PC-9 (cell line): ENCODE measurements around the gene DPYSL3. TPM values are rescaled to one million over a fixed set of nuclear protein-coding genes. Genes with fewer than 3 reads are reported as not detected.
"Not testable (repeated sequence)": the region's sequence is repeated elsewhere in the genome, so short reads cannot be mapped to it uniquely, and the experiment has no call there.

Source experiments
- BruUV-seq: library from RNA; stranded (reverse); fragments of 400-500 nt; replicated peaks from 2 replicates; lab custom pipeline; 2021; lab: Mats Ljungman, UMichigan
- CTCF ChIA-PET: fragments of 300-600 bp; sonication (Branson Sonifier 250); formaldehyde crosslinking; loops from one replicate; lab custom pipeline; 2022; ENCODE audit warnings: antibody characterized with exemption; lab: Charles Lee
- POLR2A ChIA-PET: fragments of 300-600 bp; sonication (Branson Sonifier 250); formaldehyde crosslinking; loops from one replicate; lab custom pipeline; 2022; ENCODE audit warnings: antibody characterized with exemption; ENCODE audit not compliant: unreplicated experiment; lab: Charles Lee
- DNase-seq, 2 experiments: peaks; one replicate each; pipeline versions ENCODE4 v3.0.0 to v3.0.0-alpha.2; 2015 to 2022; ENCODE audit warnings: mixed read lengths in 1 of 2
- H2AFZ ChIP-seq: fragments of 200-600 bp; sonication (generic); 2 replicates; pipeline ENCODE4 v1.8.1; 2017; ENCODE audit warnings: antibody characterized with exemption
- H3F3A ChIP-seq: fragments of 200-600 bp; sonication (generic); 2 replicates; pipeline ENCODE4 v1.8.1; 2017; ENCODE audit warnings: antibody characterized with exemption, mild to moderate bottlenecking, low read depth; ENCODE audit not compliant: insufficient read depth
- H3K27ac ChIP-seq: fragments of 200-600 bp; sonication (generic); 2 replicates; pipeline ENCODE4 v1.6.1; 2016; ENCODE audit warnings: mixed run types
- H3K27me3 ChIP-seq: fragments of 200-600 bp; sonication (generic); 2 replicates; pipeline ENCODE4 v1.6.1; 2016; ENCODE audit warnings: low read depth, mixed run types; ENCODE audit not compliant: insufficient read depth
- H3K36me3 ChIP-seq: fragments of 200-600 bp; sonication (generic); 2 replicates; pipeline ENCODE4 v1.6.1; 2016; ENCODE audit warnings: low read depth, mixed run types
- H3K4me1 ChIP-seq: fragments of 200-600 bp; sonication (generic); replicated peaks from 2 replicates; pipeline ENCODE4 v1.6.1; 2016; ENCODE audit warnings: mixed run types; ENCODE audit not compliant: insufficient read depth
- H3K4me2 ChIP-seq: fragments of 200-600 bp; sonication (generic); 2 replicates; pipeline ENCODE4 v1.6.1; 2017; ENCODE audit warnings: mixed run types
- H3K4me3 ChIP-seq: fragments of 200-600 bp; sonication (generic); 2 replicates; pipeline ENCODE4 v1.6.1; 2016; ENCODE audit warnings: mixed run types
- H3K79me2 ChIP-seq: fragments of 200-600 bp; sonication (generic); 2 replicates; pipeline ENCODE4 v1.6.1; 2017; ENCODE audit warnings: low read depth, mixed run types
- H3K9me2 ChIP-seq: fragments of 200-600 bp; sonication (generic); 2 replicates; pipeline ENCODE4 v1.8.1; 2017; ENCODE audit warnings: mild to moderate bottlenecking; ENCODE audit not compliant: insufficient read depth
- H3K9me3 ChIP-seq: fragments of 200-600 bp; sonication (generic); 2 replicates; pipeline ENCODE4 v1.8.1; 2016; ENCODE audit warnings: low read depth; ENCODE audit not compliant: insufficient read depth
- H4K20me1 ChIP-seq: fragments of 200-600 bp; sonication (generic); 2 replicates; pipeline ENCODE4 v1.8.1; 2017; ENCODE audit not compliant: insufficient read depth
- CTCF ChIP-seq: fragments of 200-600 bp; sonication (generic); conservative IDR thresholded peaks from 2 replicates; pipeline ENCODE4 v1.6.1; 2017; ENCODE audit warnings: mixed run types, antibody characterized with exemption, mild to moderate bottlenecking, moderate library complexity
- EZH2 ChIP-seq: fragments of 200-600 bp; sonication (generic); IDR thresholded peaks from 2 replicates; pipeline ENCODE4 v1.8.0; 2017; ENCODE audit warnings: antibody characterized with exemption, low read depth
- intact Hi-C: fragments of 100-400 bp; cut with micrococcal nuclease; formaldehyde crosslinking; loops from one replicate; pipeline ENCODE4 v1.10.0; 2022; ENCODE audit not compliant: unreplicated experiment
- total RNA-seq: library from RNA; stranded (reverse); gene quantifications from 2 replicates; pipeline ENCODE4 v1.2.3, GENCODE V29; 2021

DPYSL3 gene
- total RNA-seq, 1 experiment from 2014 or later: 1.3 TPM

- Histone ChIP-seq H3K9me2 (no peaks in the 10 kb centered on the region), H3K79me2 (no peaks in the 10 kb centered on the region), H3K9me3 (no peaks in the 10 kb centered on the region; the same call in 1 of the 2 replicates), H3K36me3 (no peaks in the 10 kb centered on the region), H3K4me1 (no peaks in the 10 kb centered on the region), H3K4me3 (no peak overlapping the region), H2AFZ (no peak overlapping the region), H3F3A (no peaks in the 10 kb centered on the region), H3K27me3 (no peaks in the 10 kb centered on the region; the same call in 1 of the 2 replicates), H3K27ac (no peak overlapping the region), H4K20me1 (no peaks in the 10 kb centered on the region), H3K4me2 (no peak overlapping the region)
- BruUV-seq: no TSS peak
- intact Hi-C loops: loop anchor here (1.0 to 5.0 kb wide), 3 partner anchors 146 to 403 kb away; no protein-coding TSS in a partner anchor
- DNase-seq: no peak
- CTCF ChIA-PET: interaction anchor here (0.5 to 1.5 kb wide), 6 partner anchors 81 to 836 kb away, joined by 3 to 8 read pairs (median 4); no protein-coding TSS in a partner anchor
- TF ChIP-seq CTCF: peak; percentile 75
- TF ChIP-seq EZH2: no peak
- POLR2A ChIA-PET: no interaction called here
Observed at GRCh38 chr5:147369742-147370374, 140.0 kb downstream of the DPYSL3 start.

- POLR2A ChIA-PET, H3K4me1 ChIP-seq, DNase-seq, H3K27ac ChIP-seq, H3K27me3 ChIP-seq, intact Hi-C loops, H3K4me3 ChIP-seq, H3K79me2 ChIP-seq, CTCF ChIA-PET, H3F3A ChIP-seq, H3K9me2 ChIP-seq, H3K9me3 ChIP-seq, H3K36me3 ChIP-seq, H2AFZ ChIP-seq, H3K4me2 ChIP-seq, BruUV-seq, H4K20me1 ChIP-seq: not testable (repeated sequence)
Observed at GRCh38 chr5:147367381-147367780, 142.5 kb downstream of the DPYSL3 start.

GRCh38 chr5:147361441-147362175 is 148.3 kb downstream of the DPYSL3 start:
- intact Hi-C loops: no loop called here

More at GRCh38 chr5:147361441-147362175, 148.3 kb downstream of the DPYSL3 start:
- CTCF ChIA-PET: no interaction called here
- H3K36me3 ChIP-seq: no peaks in the 10 kb centered on the region
- no peak overlapping the region for H3K27ac ChIP-seq
- H3F3A ChIP-seq: no peaks in the 10 kb centered on the region
- H3K9me2 ChIP-seq: no peaks in the 10 kb centered on the region
- no peaks in the 10 kb centered on the region for H3K27me3 ChIP-seq
- no peak overlapping the region for H2AFZ ChIP-seq
- TF ChIP-seq EZH2: no peak
- no peak for TF ChIP-seq CTCF
- POLR2A ChIA-PET: no interaction called here
- no peak overlapping the region for H3K4me3 ChIP-seq
- DNase-seq: no peak
- no peaks in the 10 kb centered on the region for H3K79me2 ChIP-seq
- H3K4me1 ChIP-seq: no peaks in the 10 kb centered on the region
- H4K20me1 ChIP-seq: no peaks in the 10 kb centered on the region
- BruUV-seq: no TSS peak
- H3K4me2 ChIP-seq: no peak overlapping the region
- H3K9me3 ChIP-seq: no peaks in the 10 kb centered on the region
